ENCODE data around the gene COG5. TPM values are rescaled to one million over a fixed set of nuclear protein-coding genes. Genes with fewer than 3 reads are reported as not detected.
A peak's percentile ranks its signal among the peaks of the same experiment; 100 is the strongest.

The COG5 gene
- total RNA-seq (ENCODE audit: low replicate concordance): 35.7 and 37.2 TPM in 2 replicates
- long read RNA-seq, full-length matches to known transcripts: 81 of 106 reads
- long read RNA-seq, partial matches to known transcripts: 12 of 106 reads
- long read RNA-seq, other reads (novel, unspliced or antisense): 13 of 106 reads

DNA sequence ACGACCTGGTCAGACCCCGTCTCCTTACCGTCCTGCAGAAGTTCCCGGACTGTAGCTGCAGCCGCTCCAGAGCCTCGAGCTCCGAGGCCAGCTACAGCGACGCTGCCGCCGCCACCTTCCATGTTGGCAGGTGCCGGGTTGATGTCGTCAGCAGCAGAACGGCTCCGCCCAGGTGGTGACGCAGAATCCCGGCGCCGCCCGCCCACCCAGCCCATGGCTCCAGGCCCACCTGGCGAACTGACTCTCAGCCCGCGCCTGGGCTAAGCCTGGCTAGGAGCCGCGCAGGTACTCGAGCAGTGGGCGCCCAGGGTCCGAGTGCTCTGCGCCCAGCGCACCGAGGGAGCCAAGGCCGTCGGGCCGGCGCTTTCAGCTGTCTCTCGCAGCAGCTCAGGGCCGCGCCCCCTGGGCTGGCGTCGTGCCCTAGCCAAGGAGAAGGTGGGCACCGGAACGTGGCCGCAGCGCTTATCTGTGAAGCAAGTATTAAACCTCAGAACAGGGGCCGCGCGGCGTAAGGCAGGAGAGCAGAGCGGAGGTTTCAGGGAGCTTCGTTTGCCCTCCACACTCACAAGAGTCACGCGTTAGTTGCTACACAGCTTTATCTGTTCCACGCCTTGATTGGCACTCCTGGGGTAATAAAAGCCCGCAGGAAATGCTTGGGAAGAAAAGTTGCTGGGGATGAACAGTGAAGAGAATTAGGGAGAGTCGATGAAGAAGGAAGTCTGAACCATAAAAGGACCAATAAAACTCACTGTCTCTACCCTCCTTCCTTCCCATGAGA, at the start of gene COG5, which contains the start of gene DUS4L:
Gene COG5, minus strand, starts transcription at position 146 of the 778 bp plus-strand sequence. Its CDS starts 24 bp downstream, at position 122.
Gene DUS4L, plus strand, starts transcription at position 197 of the 778 bp plus-strand sequence. CDS start 3,100 bp downstream, outside the sequence.
- Mint-ChIP-seq H3K27ac (peak within 1 kb of the TSS; percentile 96), H3K4me1 (ENCODE audit: unreplicated experiment) (peaks cover 29% of the 10 kb centered on the region), H3K36me3 (peaks cover 8% of the 10 kb centered on the region), H3K4me3 (peak within 1 kb of the TSS; percentile 91), H3K9me3 (no peaks in the 10 kb centered on the region), H3K27me3 (no peaks in the 10 kb centered on the region)
- DNase-seq (ENCODE audit: extremely low spot score, unreplicated experiment): peak; percentile 86
- TF ChIP-seq, protein P1, sequence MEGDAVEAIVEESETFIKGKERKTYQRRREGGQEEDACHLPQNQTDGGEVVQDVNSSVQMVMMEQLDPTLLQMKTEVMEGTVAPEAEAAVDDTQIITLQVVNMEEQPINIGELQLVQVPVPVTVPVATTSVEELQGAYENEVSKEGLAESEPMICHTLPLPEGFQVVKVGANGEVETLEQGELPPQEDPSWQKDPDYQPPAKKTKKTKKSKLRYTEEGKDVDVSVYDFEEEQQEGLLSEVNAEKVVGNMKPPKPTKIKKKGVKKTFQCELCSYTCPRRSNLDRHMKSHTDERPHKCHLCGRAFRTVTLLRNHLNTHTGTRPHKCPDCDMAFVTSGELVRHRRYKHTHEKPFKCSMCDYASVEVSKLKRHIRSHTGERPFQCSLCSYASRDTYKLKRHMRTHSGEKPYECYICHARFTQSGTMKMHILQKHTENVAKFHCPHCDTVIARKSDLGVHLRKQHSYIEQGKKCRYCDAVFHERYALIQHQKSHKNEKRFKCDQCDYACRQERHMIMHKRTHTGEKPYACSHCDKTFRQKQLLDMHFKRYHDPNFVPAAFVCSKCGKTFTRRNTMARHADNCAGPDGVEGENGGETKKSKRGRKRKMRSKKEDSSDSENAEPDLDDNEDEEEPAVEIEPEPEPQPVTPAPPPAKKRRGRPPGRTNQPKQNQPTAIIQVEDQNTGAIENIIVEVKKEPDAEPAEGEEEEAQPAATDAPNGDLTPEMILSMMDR (conservative IDR thresholded peaks at IDR 0.05): no peak

DNA sequence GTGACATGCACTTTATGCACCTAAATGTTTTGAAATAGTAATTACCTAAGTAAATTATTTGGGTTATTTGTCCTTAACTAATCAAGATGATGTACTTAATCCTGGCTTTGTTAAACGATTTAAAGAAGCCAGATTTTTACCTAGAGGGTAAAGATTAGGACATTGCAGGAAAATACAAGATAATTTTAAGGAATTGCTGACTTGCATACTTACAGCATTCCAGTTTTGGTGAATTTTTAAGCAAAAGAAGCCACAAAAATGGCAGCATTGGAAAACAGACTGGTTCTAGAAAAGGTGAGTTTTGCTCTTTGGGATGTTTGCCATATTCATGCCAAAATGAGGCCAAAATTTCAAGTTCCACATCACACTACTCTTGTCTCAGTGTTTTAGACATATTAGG, 49.7 kb upstream of the COG5 start:
- no peak for DNase-seq (ENCODE audit: extremely low spot score, unreplicated experiment)
- H3K27ac Mint-ChIP-seq: no peak overlapping the region
- no peaks in the 10 kb centered on the region for H3K9me3 Mint-ChIP-seq
- H3K27me3 Mint-ChIP-seq: no peaks in the 10 kb centered on the region
- TF ChIP-seq, protein P1 (conservative IDR thresholded peaks at IDR 0.05): no peak
- no peak overlapping the region for H3K4me3 Mint-ChIP-seq
- peaks cover 20% of the 10 kb centered on the region for H3K36me3 Mint-ChIP-seq
- no peaks in the 10 kb centered on the region for H3K4me1 Mint-ChIP-seq (ENCODE audit: unreplicated experiment)

DNA sequence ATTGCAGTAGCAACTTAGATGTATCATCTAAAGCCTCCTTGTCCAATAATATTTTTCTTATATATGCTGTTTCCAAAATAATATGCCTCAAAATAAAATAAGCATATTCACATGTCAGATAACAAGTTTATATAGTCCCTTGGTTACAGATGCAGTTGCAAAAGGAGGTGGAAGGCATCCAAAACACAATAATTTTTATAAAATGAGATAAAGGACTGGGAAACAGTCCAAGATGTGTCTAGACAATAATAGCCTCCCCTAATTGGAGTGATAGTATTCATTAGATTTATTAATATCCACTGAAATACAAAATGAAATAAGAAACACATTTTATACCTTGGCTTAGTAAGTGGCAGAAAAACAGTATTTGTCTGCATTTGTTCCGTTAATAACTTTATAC, 46.6 kb upstream of the COG5 start:
- no peak overlapping the region for H3K4me3 Mint-ChIP-seq
- DNase-seq (ENCODE audit: extremely low spot score, unreplicated experiment): no peak
- no peak overlapping the region for H3K27ac Mint-ChIP-seq
- TF ChIP-seq, protein P1 (conservative IDR thresholded peaks at IDR 0.05): no peak
- H3K36me3 Mint-ChIP-seq: peaks cover 15% of the 10 kb centered on the region
- no peaks in the 10 kb centered on the region for H3K27me3 Mint-ChIP-seq
- no peaks in the 10 kb centered on the region for H3K9me3 Mint-ChIP-seq
- H3K4me1 Mint-ChIP-seq (ENCODE audit: unreplicated experiment): no peaks in the 10 kb centered on the region

DNA sequence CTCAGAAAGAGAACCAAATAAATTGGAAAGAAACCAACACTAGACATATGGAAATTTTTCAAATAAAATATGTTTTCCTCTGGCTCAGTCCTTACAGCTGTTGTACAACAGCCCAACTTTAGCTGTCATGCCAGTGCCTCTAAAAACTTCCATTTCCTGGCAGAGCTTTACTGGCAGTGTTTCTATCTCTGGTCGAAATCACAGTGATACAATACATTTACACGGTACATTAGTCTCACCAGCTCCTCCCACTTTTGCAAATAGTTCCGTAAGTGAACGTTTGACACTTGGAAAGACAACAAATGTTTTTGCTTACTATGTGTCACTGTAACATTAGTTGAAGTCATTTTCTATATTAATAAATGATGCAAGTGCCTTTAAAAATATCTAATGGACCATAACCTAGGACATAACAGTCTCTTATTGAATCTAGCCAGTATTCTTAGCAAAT, 46.1 kb upstream of the COG5 start:
- no peaks in the 10 kb centered on the region for H3K4me1 Mint-ChIP-seq (ENCODE audit: unreplicated experiment)
- TF ChIP-seq, protein P1 (conservative IDR thresholded peaks at IDR 0.05): no peak
- H3K27ac Mint-ChIP-seq: no peak overlapping the region
- H3K4me3 Mint-ChIP-seq: no peak overlapping the region
- DNase-seq (ENCODE audit: extremely low spot score, unreplicated experiment): no peak
- no peaks in the 10 kb centered on the region for H3K9me3 Mint-ChIP-seq
- H3K36me3 Mint-ChIP-seq: peaks cover 13% of the 10 kb centered on the region
- H3K27me3 Mint-ChIP-seq: no peaks in the 10 kb centered on the region

DNA sequence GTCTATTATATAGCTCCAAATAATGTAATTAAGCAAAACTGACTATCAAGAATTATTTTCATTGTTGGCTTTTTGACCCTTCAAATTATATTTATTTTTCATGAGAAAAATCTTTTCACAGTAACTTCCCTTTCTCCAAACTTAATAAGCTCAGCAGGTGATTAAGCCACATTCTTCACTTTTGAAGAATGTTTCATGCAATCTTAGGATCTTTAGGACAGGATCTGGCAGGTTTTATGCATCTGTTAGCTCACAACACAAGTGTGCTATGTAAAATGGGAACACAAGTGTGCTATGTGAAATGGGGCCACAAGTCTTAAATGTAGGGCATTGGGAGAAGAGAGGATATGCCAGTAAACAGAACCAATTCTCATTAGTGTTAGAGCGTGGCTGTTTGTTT, 42.6 kb upstream of the COG5 start:
- H3K4me1 Mint-ChIP-seq (ENCODE audit: unreplicated experiment): no peaks in the 10 kb centered on the region
- H3K27ac Mint-ChIP-seq: no peak overlapping the region
- no peaks in the 10 kb centered on the region for H3K9me3 Mint-ChIP-seq
- H3K27me3 Mint-ChIP-seq: no peaks in the 10 kb centered on the region
- DNase-seq (ENCODE audit: extremely low spot score, unreplicated experiment): no peak
- H3K4me3 Mint-ChIP-seq: no peak overlapping the region
- TF ChIP-seq, protein P1 (conservative IDR thresholded peaks at IDR 0.05): no peak
- H3K36me3 Mint-ChIP-seq: peaks cover 4% of the 10 kb centered on the region

Measured in type B pancreatic cell (in vitro differentiated cells).